ENCODE results near the gene NIT2. TPM values are rescaled to one million over a fixed set of nuclear protein-coding genes. Genes with fewer than 3 reads are reported as not detected.

Gene NIT2
- total RNA-seq, 2 donors from 2014 or later: 35.5 to 48.1 TPM

DNA sequence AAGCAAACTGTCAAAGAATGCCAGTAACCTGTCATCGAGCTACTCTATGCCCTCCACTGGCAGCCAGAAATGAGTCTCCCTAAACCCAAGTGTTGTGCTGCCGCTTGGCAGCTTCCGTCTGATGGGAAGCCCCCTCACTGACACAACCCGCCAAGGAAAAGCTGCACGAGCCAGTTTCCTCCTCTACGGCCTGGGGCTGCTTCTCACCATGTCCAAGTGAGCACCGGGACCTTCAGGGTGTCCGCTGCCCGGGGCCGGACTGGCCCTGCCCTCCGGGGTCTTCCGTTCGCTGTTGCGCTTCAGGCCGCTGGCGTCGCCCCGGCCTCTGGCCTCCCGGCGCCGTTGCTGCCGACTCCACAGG, 65.8 kb downstream of the NIT2 start:
- H3K4me1 ChIP-seq (ENCODE audit: control insufficient read depth, insufficient read depth, low read length): no peaks in the 10 kb centered on the region
- DNase-seq: no peak
- H3K27ac ChIP-seq (ENCODE audit: low read depth, low read length): peak overlapping the region; percentile 91
- H3K36me3 ChIP-seq (ENCODE audit: control insufficient read depth, insufficient read depth, low read length): no peaks in the 10 kb centered on the region
- no peak for TF ChIP-seq CTCF (conservative IDR thresholded peaks at IDR 0.05)
- 0% methylated on average over 3 to 22 of the region's 22 CpGs for WGBS, 2 experiments (ENCODE audit: insufficient coverage in 1 of 2, insufficient read length in 1 of 2)
- Mint-ChIP-seq H3K4me1 (peaks cover 19% of the 10 kb centered on the region), H3K36me3 (ENCODE audit: low read depth) (peaks cover 12% of the 10 kb centered on the region), H3K27me3 (ENCODE audit: insufficient read depth) (no peaks in the 10 kb centered on the region), H3K27ac (peak overlapping the region; percentile 58), H3K4me3 (peak overlapping the region; percentile 76), H3K9me3 (no peaks in the 10 kb centered on the region)
- H3K27me3 ChIP-seq (ENCODE audit: control insufficient read depth, insufficient read depth, low read length, poor library complexity, severe bottlenecking): no peaks in the 10 kb centered on the region
- no peaks in the 10 kb centered on the region for H3K9me3 ChIP-seq (ENCODE audit: control insufficient read depth, low read length)
- H3K4me3 ChIP-seq (ENCODE audit: low read length): peak overlapping the region; percentile 96
- H3K9ac ChIP-seq (ENCODE audit: extremely low read depth, low read length, poor library complexity, severe bottlenecking): peak overlapping the region; percentile 87

GRCh38 chr3:100400780-100401673, 66.5 kb downstream of the NIT2 start, which contains the start of the genes LNP1 and TOMM70:
Gene LNP1, plus strand, starts transcription at chr3:100401539. Its CDS starts 28,191 bp downstream, at chr3:100429730.
Gene TOMM70, minus strand, starts transcription at chr3:100401089. Its CDS starts 140 bp downstream, at chr3:100400949.
- H3K27me3 ChIP-seq (ENCODE audit: control insufficient read depth, insufficient read depth, low read length, poor library complexity, severe bottlenecking): no peaks in the 10 kb centered on the region
- DNase-seq: peak; percentile 98
- no peaks in the 10 kb centered on the region for H3K4me1 ChIP-seq (ENCODE audit: control insufficient read depth, insufficient read depth, low read length)
- Mint-ChIP-seq H3K4me1 (peaks cover 19% of the 10 kb centered on the region), H3K36me3 (ENCODE audit: low read depth) (peaks cover 12% of the 10 kb centered on the region), H3K4me3 (peak within 1 kb of the TSS; percentile 76), H3K27me3 (ENCODE audit: insufficient read depth) (no peaks in the 10 kb centered on the region), H3K27ac (peak within 1 kb of the TSS; percentile 97), H3K9me3 (no peaks in the 10 kb centered on the region)
- WGBS, 2 experiments (ENCODE audit: insufficient coverage in 1 of 2, insufficient read length in 1 of 2): 0% methylated on average over 21 to 64 of the region's 64 CpGs
- H3K9ac ChIP-seq (ENCODE audit: extremely low read depth, low read length, poor library complexity, severe bottlenecking): peak within 1 kb of the TSS; percentile 87
- peak within 1 kb of the TSS; percentile 96 for H3K4me3 ChIP-seq (ENCODE audit: low read length)
- H3K9me3 ChIP-seq (ENCODE audit: control insufficient read depth, low read length): no peaks in the 10 kb centered on the region
- no peaks in the 10 kb centered on the region for H3K36me3 ChIP-seq (ENCODE audit: control insufficient read depth, insufficient read depth, low read length)
- peak within 1 kb of the TSS; percentile 91 for H3K27ac ChIP-seq (ENCODE audit: low read depth, low read length)
- no peak for TF ChIP-seq CTCF (conservative IDR thresholded peaks at IDR 0.05)

GRCh38 chr3:100401674-100402041, 67.1 kb downstream of the NIT2 start:
- 0 to 1% methylated on average over 21 to 23 of the region's 23 CpGs for WGBS, 2 experiments (ENCODE audit: insufficient coverage in 1 of 2, insufficient read length in 1 of 2)
- Mint-ChIP-seq H3K9me3 (no peaks in the 10 kb centered on the region), H3K27me3 (ENCODE audit: insufficient read depth) (no peaks in the 10 kb centered on the region), H3K4me3 (peak overlapping the region; percentile 76), H3K36me3 (ENCODE audit: low read depth) (peaks cover 12% of the 10 kb centered on the region), H3K27ac (peak overlapping the region; percentile 97), H3K4me1 (peaks cover 19% of the 10 kb centered on the region)
- Histone ChIP-seq H3K27ac (ENCODE audit: low read depth, low read length) (peak overlapping the region; percentile 91), H3K27me3 (ENCODE audit: control insufficient read depth, insufficient read depth, low read length, poor library complexity, severe bottlenecking) (no peaks in the 10 kb centered on the region), H3K36me3 (ENCODE audit: control insufficient read depth, insufficient read depth, low read length) (no peaks in the 10 kb centered on the region), H3K4me3 (ENCODE audit: low read length) (peak overlapping the region; percentile 96), H3K9me3 (ENCODE audit: control insufficient read depth, low read length) (peaks cover 1% of the 10 kb centered on the region), H3K9ac (ENCODE audit: extremely low read depth, low read length, poor library complexity, severe bottlenecking) (peak overlapping the region; percentile 87), H3K4me1 (ENCODE audit: control insufficient read depth, insufficient read depth, low read length) (no peaks in the 10 kb centered on the region)
- no peak for DNase-seq
- TF ChIP-seq CTCF (conservative IDR thresholded peaks at IDR 0.05): no peak
